NCI-H2029 treated with DMSO at 0.1 percent for 48 hours (cell line): ENCODE measurements around the gene GMPR.
A peak's percentile ranks its signal among the peaks of the same experiment; 100 is the strongest.

ENCODE experiments used
- DNase-seq: peaks from one replicate; lab custom pipeline; 2025; lab: John Stamatoyannopoulos, UW

The GMPR gene

DNA sequence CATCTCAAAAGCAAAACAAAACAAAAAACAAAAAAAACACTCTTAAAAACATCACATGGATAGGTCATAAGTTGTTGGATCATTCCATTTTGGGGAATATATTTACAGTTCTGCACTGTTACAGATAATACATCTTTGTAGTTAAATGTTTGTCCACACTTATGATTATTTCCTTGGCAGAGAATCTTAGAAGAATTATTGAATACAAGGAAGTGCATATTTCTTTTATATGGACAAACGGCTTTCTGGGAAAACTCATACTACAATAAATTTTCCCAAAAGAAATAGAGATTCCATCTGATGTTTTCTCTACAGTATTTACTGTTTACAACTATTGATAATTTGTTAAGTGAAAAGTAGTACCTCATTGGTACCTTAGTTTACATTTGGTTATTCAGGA is 33.8 kb downstream of the GMPR start:
- DNase-seq, result no peak

- no peak for DNase-seq
These were observed 34.9 kb downstream of the GMPR start for GRCh38 chr6:16273256-16273655.

GRCh38 chr6:16274483-16274882 is 36.1 kb downstream of the GMPR start:
- no peak for DNase-seq

DNA sequence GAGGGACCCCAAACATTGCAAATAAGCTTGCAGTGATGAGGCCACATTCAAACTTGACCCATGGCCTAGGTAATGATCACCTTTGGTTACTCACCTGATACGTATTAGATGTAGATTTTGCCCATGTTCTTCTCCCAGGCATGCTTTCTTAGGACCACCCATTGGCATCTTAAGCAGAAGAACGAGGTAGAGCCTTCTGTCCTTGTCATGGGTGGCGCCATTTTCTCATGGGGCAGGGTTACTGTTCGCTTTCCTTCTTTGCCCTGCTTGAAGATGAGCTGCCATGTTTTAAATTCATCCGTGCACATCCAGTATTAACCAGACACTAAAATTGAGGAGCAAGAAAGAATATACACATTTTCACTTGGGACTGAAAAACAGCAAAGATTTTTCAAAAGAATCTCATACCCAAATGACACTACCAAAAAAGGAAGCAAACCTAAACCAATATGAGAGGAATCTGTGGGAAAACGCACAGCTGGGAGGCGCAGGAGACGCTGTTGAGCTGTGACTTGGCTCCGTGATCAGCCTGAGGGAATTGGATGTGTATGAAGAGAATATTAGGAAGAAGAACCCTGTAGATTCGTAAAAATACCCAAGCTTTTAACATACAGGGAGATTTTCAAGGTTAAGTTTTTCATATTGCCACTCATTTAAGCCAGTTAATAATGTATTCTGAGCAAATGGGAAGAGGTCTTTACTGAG is 36.6 kb downstream of the GMPR start:
- DNase-seq, result no peak

GRCh38 chr6:16277101-16277981 is 39.0 kb downstream of the GMPR start:
- DNase-seq, result no peak

DNA sequence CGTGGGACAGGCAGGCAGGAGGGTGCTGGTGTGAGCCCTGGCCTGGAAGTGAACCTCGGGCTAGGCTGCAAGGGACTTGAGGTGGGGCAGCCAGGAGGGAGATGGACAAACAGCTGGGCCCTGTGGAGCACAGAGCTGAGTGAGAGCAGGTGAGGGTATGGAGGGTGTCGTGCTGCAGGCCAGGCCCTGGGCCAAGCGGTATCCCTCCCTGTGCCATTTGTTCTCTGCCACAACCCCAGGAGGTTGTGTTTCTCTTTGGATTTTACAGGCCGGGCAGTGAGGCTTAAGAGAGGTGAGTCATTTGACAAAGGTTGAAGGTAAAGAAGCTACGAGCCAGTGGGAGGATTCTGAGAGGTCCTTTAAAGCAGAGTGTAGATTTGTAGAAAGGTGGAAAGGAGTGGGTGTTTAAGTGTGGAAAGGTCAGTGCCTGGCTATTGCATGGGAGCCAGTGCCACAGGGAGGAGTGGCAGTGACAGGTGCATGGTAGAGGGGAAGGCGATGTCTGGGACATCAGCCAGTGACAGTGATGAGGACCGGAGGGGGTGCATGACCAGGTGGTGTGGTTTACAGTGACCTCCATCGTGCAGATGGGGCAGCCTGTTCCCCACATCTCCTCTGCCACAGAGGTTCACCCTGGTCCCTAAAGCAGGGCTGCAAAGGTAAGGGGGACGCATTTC is 39.8 kb downstream of the GMPR start:
- DNase-seq, result peak; percentile 51

GRCh38 chr6:16278750-16279149 is 40.4 kb downstream of the GMPR start:
- DNase-seq, result no peak

GRCh38 chr6:16279243-16279642 is 40.9 kb downstream of the GMPR start:
- no peak for DNase-seq

DNA sequence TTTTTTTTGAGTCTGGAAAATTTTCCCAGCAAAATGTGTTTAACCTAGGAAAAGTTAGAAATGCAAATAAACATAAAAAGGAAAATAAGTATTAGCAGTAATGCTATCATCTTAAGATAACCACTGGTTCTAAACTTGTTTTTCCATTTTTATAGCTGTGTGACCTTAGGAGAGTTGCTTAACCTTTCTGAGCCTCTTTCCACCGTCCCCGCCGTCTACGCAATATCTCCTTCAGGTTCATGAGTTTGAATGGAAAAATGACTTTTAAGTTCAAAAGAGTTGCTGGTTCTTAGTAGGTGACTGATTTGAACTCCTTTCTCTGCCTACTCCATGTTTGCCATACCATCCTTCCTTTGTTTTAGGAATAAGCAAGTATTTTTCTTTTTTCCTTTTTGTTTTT is 44.0 kb downstream of the GMPR start:
- no peak for DNase-seq

DNA sequence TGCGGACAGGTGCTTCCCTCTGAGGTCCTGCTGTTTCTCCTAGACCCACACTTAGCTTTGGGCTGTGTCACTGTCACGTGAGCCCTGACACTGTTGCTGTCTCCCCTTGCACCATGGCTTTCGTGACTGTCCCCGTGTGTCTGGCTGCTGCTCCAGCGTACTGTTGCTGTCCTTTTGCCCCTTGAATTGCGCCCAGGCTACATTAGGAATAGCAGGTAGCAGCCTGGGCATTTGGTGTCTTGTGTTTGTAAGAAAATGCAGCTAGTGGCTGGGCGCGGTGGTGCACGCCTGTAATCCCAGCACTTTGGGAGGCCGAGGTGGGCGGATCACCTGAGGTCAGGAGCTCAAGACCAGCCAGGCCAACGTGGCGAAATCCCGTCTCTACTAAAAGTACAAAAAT is 46.1 kb downstream of the GMPR start:
- no peak for DNase-seq

- DNase-seq, result no peak
These were observed 47.2 kb downstream of the GMPR start for GRCh38 chr6:16285467-16286150.

GRCh38 chr6:16286151-16286522 is 47.8 kb downstream of the GMPR start:
- DNase-seq, result no peak

DNA sequence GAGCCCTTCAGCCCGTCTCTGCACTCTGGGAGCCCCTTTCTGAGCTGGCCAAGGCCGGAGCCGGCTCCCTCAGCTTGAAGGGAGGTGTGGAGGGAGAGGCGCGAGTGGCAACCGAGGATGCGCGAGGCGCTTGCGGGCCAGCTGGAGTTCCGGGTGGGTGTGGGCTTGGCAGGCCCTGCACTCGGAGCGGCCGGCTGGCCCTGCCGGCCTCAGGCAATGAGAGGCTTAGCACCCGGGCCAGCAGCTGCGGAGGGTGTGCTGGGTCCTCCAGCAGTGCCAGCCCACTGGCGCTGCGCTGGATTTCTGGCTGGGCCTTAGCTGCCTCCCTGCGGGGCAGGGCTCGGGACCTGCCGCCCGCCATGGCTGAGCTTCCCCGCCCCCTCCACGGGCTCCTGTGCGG is 49.8 kb downstream of the GMPR start:
- DNase-seq, result no peak

GRCh38 chr6:16291739-16292138 is 53.4 kb downstream of the GMPR start:
- no peak for DNase-seq

DNA sequence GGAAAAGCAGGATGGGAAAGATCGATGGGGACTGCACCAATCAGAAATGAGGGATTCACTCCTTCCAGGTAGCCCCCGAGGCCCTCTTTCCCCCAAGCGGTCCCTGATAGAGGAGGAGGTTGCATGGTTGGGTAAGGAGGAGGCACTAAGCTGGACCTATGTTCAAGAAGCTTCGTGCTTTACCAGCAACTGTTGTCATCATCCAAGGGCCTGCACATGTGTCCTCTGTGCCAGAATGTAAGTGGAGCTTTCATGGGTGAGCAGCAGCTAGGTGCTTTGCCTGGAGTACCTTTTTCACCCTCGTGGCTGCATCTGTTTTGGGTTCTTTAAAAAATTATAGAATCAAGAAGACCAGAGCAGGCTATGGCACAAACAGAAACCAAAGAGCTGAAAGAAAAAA is 54.0 kb downstream of the GMPR start:
- DNase-seq, result no peak

DNA sequence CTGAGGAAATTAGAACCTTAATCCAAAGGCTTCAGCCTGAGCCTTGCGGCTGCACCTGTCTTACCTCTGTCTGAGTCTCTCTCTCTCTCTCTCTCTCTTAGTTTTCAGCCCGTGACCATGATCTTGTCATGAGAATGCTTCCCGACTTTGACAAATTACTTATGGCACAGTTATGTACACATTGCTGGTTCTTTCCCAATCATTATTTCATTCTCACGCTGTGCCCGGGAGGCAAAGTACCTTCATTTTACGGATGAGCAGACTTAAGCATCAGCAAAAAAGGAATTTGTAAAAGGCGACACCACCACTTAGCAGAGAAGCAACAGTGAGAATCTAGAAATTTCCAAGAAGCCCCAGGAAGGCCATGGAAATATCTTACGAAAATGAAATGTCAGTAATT is 54.6 kb downstream of the GMPR start:
- no peak for DNase-seq

DNA sequence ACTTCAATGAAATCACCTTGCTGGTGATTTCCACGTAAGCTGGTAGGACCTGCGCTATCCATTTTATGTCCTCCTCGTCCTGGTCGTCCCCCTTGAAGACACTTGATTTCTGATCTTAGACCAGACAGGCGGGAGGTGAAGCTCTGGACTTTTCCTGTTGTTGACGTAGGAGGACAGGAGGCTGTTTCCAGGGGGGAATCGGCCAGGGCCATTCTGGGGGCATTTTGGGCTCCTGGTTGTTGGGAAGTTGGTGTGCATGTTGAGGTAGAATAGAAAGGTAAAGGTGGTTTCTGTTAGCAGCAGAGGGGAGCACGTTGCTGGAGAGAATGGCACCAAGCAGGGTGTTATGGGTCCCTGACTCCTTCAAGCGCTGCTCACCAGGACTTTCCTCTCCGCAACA is 56.0 kb downstream of the GMPR start:
- no peak for DNase-seq

- DNase-seq, result no peak
These were observed 56.7 kb downstream of the GMPR start for GRCh38 chr6:16295060-16295459.

GRCh38 chr6:16295471-16295870 is 57.1 kb downstream of the GMPR start:
- DNase-seq, result no peak

- DNase-seq, result no peak
These were observed 57.8 kb downstream of the GMPR start for GRCh38 chr6:16296061-16296670.

- DNase-seq, result no peak
These were observed 61.5 kb downstream of the GMPR start for GRCh38 chr6:16299861-16300260.

- DNase-seq, result no peak
These were observed 63.1 kb downstream of the GMPR start for GRCh38 chr6:16301511-16301910.
